ENCODE data around the gene RBM14.

DNA sequence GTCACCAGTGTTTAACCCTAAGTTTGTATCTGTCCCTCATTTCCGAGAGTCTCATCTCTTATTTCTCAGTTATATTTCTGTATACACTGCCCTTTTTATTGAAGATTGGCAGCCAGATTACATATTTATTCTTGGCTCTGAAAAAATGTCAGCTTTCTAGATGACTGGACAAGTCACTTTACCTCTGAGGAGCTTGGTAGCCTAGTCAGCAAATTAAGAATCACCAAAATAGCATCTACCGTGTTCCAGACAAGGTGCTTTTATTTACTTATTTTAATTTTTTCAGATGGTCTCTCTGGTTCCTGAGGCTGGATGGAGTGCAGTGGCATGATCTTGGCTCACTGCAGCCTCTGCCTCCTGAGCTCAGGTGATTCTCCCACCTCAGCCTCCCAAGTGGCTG, 16.5 kb downstream of the RBM14 start:
- TF ChIP-seq, protein P1, sequence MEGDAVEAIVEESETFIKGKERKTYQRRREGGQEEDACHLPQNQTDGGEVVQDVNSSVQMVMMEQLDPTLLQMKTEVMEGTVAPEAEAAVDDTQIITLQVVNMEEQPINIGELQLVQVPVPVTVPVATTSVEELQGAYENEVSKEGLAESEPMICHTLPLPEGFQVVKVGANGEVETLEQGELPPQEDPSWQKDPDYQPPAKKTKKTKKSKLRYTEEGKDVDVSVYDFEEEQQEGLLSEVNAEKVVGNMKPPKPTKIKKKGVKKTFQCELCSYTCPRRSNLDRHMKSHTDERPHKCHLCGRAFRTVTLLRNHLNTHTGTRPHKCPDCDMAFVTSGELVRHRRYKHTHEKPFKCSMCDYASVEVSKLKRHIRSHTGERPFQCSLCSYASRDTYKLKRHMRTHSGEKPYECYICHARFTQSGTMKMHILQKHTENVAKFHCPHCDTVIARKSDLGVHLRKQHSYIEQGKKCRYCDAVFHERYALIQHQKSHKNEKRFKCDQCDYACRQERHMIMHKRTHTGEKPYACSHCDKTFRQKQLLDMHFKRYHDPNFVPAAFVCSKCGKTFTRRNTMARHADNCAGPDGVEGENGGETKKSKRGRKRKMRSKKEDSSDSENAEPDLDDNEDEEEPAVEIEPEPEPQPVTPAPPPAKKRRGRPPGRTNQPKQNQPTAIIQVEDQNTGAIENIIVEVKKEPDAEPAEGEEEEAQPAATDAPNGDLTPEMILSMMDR (IDR thresholded peaks at IDR 0.05) = no peak
- no peak for TF ChIP-seq POLR2A (IDR thresholded peaks at IDR 0.05)

All from breast epithelium (tissue), 3 donors.